ENCODE data around the gene DDX52.
"Not testable (repeated sequence)": the region's sequence is repeated elsewhere in the genome, so short reads cannot be mapped to it uniquely, and the experiment has no call there.

DDX52 gene

GRCh38 chr17:37683454-37683984 lies 40.3 kb upstream of the DDX52 start:
- Histone ChIP-seq H3K9ac (ENCODE audit: low read length) (no peak overlapping the region), H3K4me3 (ENCODE audit: low read depth, low read length, poor library complexity, severe bottlenecking) (no peak overlapping the region), H3F3A (ENCODE audit: insufficient read depth, low read length) (no peaks in the 10 kb centered on the region), H3K4me1 (ENCODE audit: insufficient read depth, low read length, severe bottlenecking) (no peaks in the 10 kb centered on the region), H3K27me3 (ENCODE audit: insufficient read depth, low read length) (peaks cover 4% of the 10 kb centered on the region; the same call in 1 of the 2 replicates), H4K20me1 (ENCODE audit: insufficient read depth, low read length) (no peaks in the 10 kb centered on the region), H3K36me3 (ENCODE audit: insufficient read depth, low read length) (no peaks in the 10 kb centered on the region), H3K4me2 (ENCODE audit: low read length) (no peak overlapping the region), H3K27ac (ENCODE audit: low read depth, low read length, poor library complexity, severe bottlenecking) (no peak overlapping the region), H3K9me3 (ENCODE audit: low read length) (no peaks in the 10 kb centered on the region), H3K79me2 (ENCODE audit: insufficient read depth, low read length) (no peaks in the 10 kb centered on the region), H3K9me2 (ENCODE audit: low read depth, low read length) (no peaks in the 10 kb centered on the region), H2AFZ (ENCODE audit: low read length) (no peak overlapping the region)
- TF ChIP-seq EZH2 (IDR thresholded peaks at IDR 0.05; ENCODE audit: borderline replicate concordance, low read length) (no peak), CTCF (IDR thresholded peaks at IDR 0.05; ENCODE audit: low read length) (no peak)

- no peak overlapping the region for H2AFZ ChIP-seq (ENCODE audit: low read length)
Measured at GRCh38 chr17:37682007-37682406, 38.8 kb upstream of the DDX52 start.

GRCh38 chr17:37679995-37680394 lies 36.7 kb upstream of the DDX52 start:
- H3K9ac ChIP-seq (ENCODE audit: low read length), result not testable (repeated sequence)

More at GRCh38 chr17:37682007-37682406, 38.8 kb upstream of the DDX52 start:
- Histone ChIP-seq H3K9me3 (ENCODE audit: low read length) (no peaks in the 10 kb centered on the region), H4K20me1 (ENCODE audit: insufficient read depth, low read length) (no peaks in the 10 kb centered on the region), H3K4me2 (ENCODE audit: low read length) (no peak overlapping the region), H3K4me3 (ENCODE audit: low read depth, low read length, poor library complexity, severe bottlenecking) (no peak overlapping the region), H3K36me3 (ENCODE audit: insufficient read depth, low read length) (no peaks in the 10 kb centered on the region), H3K4me1 (ENCODE audit: insufficient read depth, low read length, severe bottlenecking) (no peaks in the 10 kb centered on the region), H3K27ac (ENCODE audit: low read depth, low read length, poor library complexity, severe bottlenecking) (no peak overlapping the region), H3K9me2 (ENCODE audit: low read depth, low read length) (no peaks in the 10 kb centered on the region), H3K9ac (ENCODE audit: low read length) (no peak overlapping the region), H3K79me2 (ENCODE audit: insufficient read depth, low read length) (no peaks in the 10 kb centered on the region), H3F3A (ENCODE audit: insufficient read depth, low read length) (no peaks in the 10 kb centered on the region), H3K27me3 (ENCODE audit: insufficient read depth, low read length) (peaks cover 1% of the 10 kb centered on the region; the same call in 1 of the 2 replicates)
- no peak for TF ChIP-seq EZH2 (IDR thresholded peaks at IDR 0.05; ENCODE audit: borderline replicate concordance, low read length)
- TF ChIP-seq CTCF (IDR thresholded peaks at IDR 0.05; ENCODE audit: low read length), result no peak

GRCh38 chr17:37678036-37678435 lies 34.8 kb upstream of the DDX52 start:
- Histone ChIP-seq H3K4me2 (ENCODE audit: low read length) (no peak overlapping the region), H3F3A (ENCODE audit: insufficient read depth, low read length) (no peaks in the 10 kb centered on the region), H3K9ac (ENCODE audit: low read length) (no peak overlapping the region), H2AFZ (ENCODE audit: low read length) (no peak overlapping the region), H3K27ac (ENCODE audit: low read depth, low read length, poor library complexity, severe bottlenecking) (no peak overlapping the region), H4K20me1 (ENCODE audit: insufficient read depth, low read length) (no peaks in the 10 kb centered on the region), H3K36me3 (ENCODE audit: insufficient read depth, low read length) (no peaks in the 10 kb centered on the region), H3K27me3 (ENCODE audit: insufficient read depth, low read length) (no peaks in the 10 kb centered on the region; the same call in 1 of the 2 replicates), H3K9me2 (ENCODE audit: low read depth, low read length) (no peaks in the 10 kb centered on the region), H3K9me3 (ENCODE audit: low read length) (no peaks in the 10 kb centered on the region), H3K79me2 (ENCODE audit: insufficient read depth, low read length) (no peaks in the 10 kb centered on the region), H3K4me3 (ENCODE audit: low read depth, low read length, poor library complexity, severe bottlenecking) (no peak overlapping the region), H3K4me1 (ENCODE audit: insufficient read depth, low read length, severe bottlenecking) (no peaks in the 10 kb centered on the region)
- no peak for TF ChIP-seq CTCF (IDR thresholded peaks at IDR 0.05; ENCODE audit: low read length)
- TF ChIP-seq EZH2 (IDR thresholded peaks at IDR 0.05; ENCODE audit: borderline replicate concordance, low read length), result no peak

More at GRCh38 chr17:37679995-37680394, 36.7 kb upstream of the DDX52 start:
- H3K4me3 ChIP-seq (ENCODE audit: low read depth, low read length, poor library complexity, severe bottlenecking); H3K4me1 ChIP-seq (ENCODE audit: insufficient read depth, low read length, severe bottlenecking); H3K27me3 ChIP-seq (ENCODE audit: insufficient read depth, low read length); H3K4me2 ChIP-seq (ENCODE audit: low read length); H3K9me2 ChIP-seq (ENCODE audit: low read depth, low read length); H2AFZ ChIP-seq (ENCODE audit: low read length); H3K36me3 ChIP-seq (ENCODE audit: insufficient read depth, low read length); H3K27ac ChIP-seq (ENCODE audit: low read depth, low read length, poor library complexity, severe bottlenecking); H4K20me1 ChIP-seq (ENCODE audit: insufficient read depth, low read length); H3K79me2 ChIP-seq (ENCODE audit: insufficient read depth, low read length); H3F3A ChIP-seq (ENCODE audit: insufficient read depth, low read length); H3K9me3 ChIP-seq (ENCODE audit: low read length): not testable (repeated sequence)

Measured in OCI-LY1 (cell line).